Immature natural killer cell (primary cell): ENCODE data around the gene KCNT1. TPM values are rescaled to one million over a fixed set of nuclear protein-coding genes. Genes with fewer than 3 reads are reported as not detected.
A peak's percentile ranks its signal among the peaks of the same experiment; 100 is the strongest.

Experiments
- DNase-seq, 3 donors: peaks; one replicate each; pipeline ENCODE4 v3.0.0; 2022; ENCODE audit warnings: mixed read lengths in 1 of 3
- H3K27ac Mint-ChIP-seq, 6 donors: one replicate each; pipeline ENCODE4 v1.8.0; 2020; ENCODE audit warnings: mixed read lengths in 6 of 6, mild to moderate bottlenecking in 5 of 6, inconsistent platforms in 4 of 6, moderate library complexity in 3 of 6
- H3K27me3 Mint-ChIP-seq, 3 donors: one replicate each; pipeline ENCODE4 v1.8.0; 2020 to 2021; ENCODE audit warnings: low read depth in 3 of 3, mild to moderate bottlenecking in 3 of 3, mixed read lengths in 3 of 3, moderate library complexity in 3 of 3, inconsistent platforms in 1 of 3
- H3K36me3 Mint-ChIP-seq, 3 donors: one replicate each; pipeline ENCODE4 v1.8.0; 2020; ENCODE audit warnings: mixed read lengths in 3 of 3, inconsistent platforms in 2 of 3, mild to moderate bottlenecking in 2 of 3
- H3K4me1 Mint-ChIP-seq, 2 donors: one replicate each; pipeline ENCODE4 v1.8.0; 2020; ENCODE audit warnings: inconsistent platforms in 2 of 2, mild to moderate bottlenecking in 2 of 2, mixed read lengths in 2 of 2, moderate library complexity in 1 of 2
- H3K4me3 Mint-ChIP-seq, 5 donors: one replicate each; pipeline ENCODE4 v1.8.0; 2020; ENCODE audit warnings: mild to moderate bottlenecking in 5 of 5, mixed read lengths in 5 of 5, inconsistent platforms in 3 of 5, moderate library complexity in 3 of 5
- H3K9me3 Mint-ChIP-seq, 6 donors: one replicate each; pipeline ENCODE4 v1.8.0; 2020; ENCODE audit warnings: mild to moderate bottlenecking in 6 of 6, mixed read lengths in 6 of 6, inconsistent platforms in 4 of 6, moderate library complexity in 3 of 6
- polyA plus RNA-seq, 3 donors: library from polyadenylated mRNA; unstranded; fragments of 300-500 nt; fragmentation: Illumina TruSeq; gene quantifications; one replicate each; pipeline ENCODE4 v1.2.3, GENCODE V29; 2021

KCNT1 gene
- polyA plus RNA-seq, 3 donors from 2014 or later = not detected

DNA sequence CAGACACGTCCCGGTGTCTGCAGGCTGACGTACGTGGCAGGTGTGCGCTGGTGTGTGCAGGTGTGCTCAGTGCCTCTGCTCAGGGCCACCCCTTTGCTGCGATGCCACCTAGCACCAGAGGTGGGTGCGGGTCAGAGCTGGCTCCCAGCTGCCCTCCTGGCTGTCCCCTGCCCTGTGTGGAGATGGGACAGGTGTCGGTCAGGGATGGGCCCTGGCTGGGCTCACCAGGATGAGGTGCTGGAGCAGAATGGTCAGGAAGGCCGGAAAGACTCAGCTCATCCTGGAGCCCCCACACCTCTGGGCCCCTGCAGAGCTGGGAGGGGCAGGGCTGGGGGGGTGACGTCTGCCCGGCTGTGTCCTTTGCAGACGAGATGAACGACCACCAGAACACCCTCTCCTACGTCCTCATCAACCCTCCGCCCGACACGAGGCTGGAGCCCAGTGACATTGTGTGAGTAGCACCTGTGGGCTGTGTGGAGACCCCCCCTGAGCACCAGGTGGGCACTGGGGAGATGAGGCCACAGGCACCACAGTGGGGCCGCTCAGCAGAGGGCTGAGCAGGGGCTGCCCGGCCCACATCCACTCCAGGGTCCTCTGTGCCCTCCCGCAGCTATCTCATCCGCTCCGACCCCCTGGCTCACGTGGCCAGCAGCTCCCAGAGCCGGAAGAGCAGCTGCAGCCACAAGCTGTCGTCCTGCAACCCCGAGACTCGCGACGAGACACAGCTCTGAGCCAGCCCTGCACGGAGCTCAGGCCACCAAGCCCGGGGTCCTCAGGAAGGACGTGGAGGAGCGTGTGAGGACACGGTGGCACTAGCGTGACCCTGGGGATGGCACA is 89.7 kb downstream of the KCNT1 start:
- no peaks in the 10 kb centered on the region for H3K9me3 Mint-ChIP-seq
- H3K4me3 Mint-ChIP-seq = no peak overlapping the region
- H3K36me3 Mint-ChIP-seq = no peaks in the 10 kb centered on the region
- H3K27me3 Mint-ChIP-seq = peaks cover 0 to 4% (median 2%) of the 10 kb centered on the region in 3 donors
- DNase-seq = no peak
- no peaks in the 10 kb centered on the region for H3K4me1 Mint-ChIP-seq
- H3K27ac Mint-ChIP-seq = no peak overlapping the region

DNA sequence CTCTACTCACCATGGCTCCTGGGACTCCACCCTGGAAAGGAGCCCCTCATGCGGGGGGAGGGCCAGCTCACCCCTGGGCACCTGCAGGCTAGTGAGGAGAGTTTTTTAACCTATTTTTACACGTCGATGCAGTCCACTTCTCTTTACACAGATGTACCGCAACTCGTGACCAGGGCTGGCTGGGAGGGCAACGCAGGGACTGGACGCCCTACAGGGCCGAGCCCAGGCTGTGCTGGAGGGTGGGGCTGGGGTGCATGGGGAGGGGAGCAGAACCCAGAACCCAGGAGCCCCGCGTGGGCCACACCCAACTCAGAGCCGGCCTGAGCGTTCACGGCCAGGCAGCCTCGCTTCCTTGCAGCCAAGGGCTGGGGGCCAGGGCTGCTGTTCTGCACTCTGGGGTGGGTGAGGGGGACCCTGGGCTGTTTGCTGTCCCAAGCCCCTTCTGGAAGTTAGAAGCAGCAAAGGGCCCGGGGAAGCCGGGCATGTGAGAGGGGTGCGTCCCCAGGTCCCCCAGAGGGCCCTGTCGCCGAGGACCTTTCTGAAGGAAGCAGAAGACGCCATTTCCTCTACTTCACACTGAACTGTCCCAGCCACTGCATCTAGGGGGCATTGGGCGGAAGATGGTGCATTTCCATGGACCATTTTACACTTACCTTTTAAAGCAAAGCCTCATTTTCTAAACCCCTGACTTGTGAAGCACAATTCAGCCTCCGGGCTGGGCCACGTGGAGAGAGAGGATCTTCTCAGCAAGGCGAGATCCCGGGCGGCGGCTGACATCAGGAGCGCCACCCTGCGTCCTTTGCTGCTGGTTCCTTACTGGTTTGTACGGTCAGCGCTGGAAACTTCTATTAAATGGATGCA is 90.5 kb downstream of the KCNT1 start:
- Mint-ChIP-seq H3K4me1 (no peaks in the 10 kb centered on the region), H3K27ac (no peak overlapping the region), H3K4me3 (no peak overlapping the region), H3K36me3 (no peaks in the 10 kb centered on the region), H3K9me3 (no peaks in the 10 kb centered on the region), H3K27me3 (peaks cover 0 to 4% (median 2%) of the 10 kb centered on the region in 3 donors)
- DNase-seq = no peak

DNA sequence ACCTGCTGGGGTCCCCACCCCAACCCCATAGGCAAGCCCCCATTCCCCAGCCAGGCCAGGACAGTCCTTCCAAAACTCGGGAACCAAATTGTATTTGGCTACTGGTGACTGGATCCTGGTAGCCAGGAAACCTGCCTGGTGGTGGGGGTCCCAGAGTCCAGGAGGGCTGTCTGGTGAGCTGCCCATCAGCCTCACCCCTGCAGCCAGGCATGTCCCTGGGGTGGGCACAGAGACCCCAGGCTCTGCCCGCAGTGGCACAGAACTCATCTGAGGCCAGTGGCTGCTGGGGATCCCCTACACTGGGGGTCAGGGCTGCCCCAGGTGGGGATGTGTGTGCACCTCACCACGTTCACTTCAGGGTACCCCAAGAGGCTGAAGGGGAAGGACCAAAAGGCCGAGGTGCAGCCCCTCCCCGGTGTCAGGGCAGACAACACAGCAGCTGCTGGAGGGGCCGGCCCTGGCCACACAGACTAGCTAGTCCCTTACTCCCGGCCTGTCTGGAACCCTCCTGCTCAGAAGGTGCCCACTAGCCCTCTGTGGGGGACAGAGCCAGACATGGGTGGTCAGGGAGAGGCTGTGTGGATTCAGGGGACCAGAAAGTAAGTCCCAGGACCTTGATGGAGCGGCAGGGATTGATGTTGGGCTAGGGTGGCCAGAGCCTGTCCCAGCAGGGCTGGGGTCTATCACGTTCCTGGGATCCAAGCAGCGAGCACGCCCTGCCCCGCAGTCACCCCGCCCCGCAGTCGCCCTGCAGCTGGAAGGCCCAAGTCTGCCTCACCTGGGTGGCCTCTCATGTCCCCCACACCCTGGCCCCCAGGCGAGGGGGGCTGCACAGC is 91.5 kb downstream of the KCNT1 start:
- no peaks in the 10 kb centered on the region for H3K36me3 Mint-ChIP-seq
- H3K4me3 Mint-ChIP-seq = no peak overlapping the region
- no peak overlapping the region for H3K27ac Mint-ChIP-seq
- DNase-seq = no peak
- peaks cover 0 to 4% (median 2%) of the 10 kb centered on the region in 3 donors for H3K27me3 Mint-ChIP-seq
- H3K9me3 Mint-ChIP-seq = no peaks in the 10 kb centered on the region
- no peaks in the 10 kb centered on the region for H3K4me1 Mint-ChIP-seq

DNA sequence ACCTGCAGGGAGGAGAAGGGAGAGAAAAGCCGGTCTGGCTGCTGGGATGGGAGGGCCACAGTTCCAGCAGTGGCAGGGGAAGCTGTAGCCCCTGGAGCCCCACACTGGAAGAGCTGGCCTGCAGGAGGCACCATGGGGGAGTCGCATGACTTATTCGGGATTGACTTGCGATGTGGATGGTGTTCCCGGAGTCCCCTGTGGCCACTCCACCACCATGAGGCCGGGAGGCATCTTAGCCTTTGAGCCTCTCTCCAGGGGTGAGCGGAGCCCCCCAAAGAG is 92.0 kb downstream of the KCNT1 start:
- no peak overlapping the region for H3K4me3 Mint-ChIP-seq
- peaks cover 0 to 4% (median 2%) of the 10 kb centered on the region in 3 donors for H3K27me3 Mint-ChIP-seq
- no peaks in the 10 kb centered on the region for H3K9me3 Mint-ChIP-seq
- no peaks in the 10 kb centered on the region for H3K36me3 Mint-ChIP-seq
- H3K27ac Mint-ChIP-seq = no peak overlapping the region
- no peak for DNase-seq
- no peaks in the 10 kb centered on the region for H3K4me1 Mint-ChIP-seq

DNA sequence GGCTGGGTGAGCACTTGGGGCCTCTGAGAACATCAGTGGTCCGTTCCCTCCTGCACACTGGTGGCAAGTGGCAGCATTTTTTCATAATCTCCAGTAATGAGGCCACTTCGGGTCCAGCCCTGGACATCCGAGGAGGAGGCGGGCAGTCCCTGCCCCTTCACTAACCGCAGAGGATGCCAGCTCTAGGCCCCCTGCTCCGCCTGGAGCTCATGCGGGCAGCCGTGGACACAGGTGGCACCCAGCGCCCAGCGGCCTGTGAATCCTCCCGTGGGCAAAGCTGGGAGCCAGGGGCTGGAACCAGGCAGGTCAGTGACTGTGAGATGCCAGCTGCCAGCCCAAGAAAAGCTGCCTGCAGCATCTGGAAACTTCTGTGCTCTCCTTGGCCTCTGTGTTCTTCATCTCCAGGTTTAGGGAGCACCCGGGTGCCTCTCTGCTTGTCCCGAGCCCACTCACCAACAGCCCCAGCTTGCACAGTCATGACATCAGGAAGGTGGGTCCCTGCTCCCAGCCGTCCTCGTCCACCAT is 92.4 kb downstream of the KCNT1 start:
- Mint-ChIP-seq H3K27me3 (peaks cover 0 to 4% (median 2%) of the 10 kb centered on the region in 3 donors), H3K27ac (no peak overlapping the region), H3K9me3 (no peaks in the 10 kb centered on the region)

DNA sequence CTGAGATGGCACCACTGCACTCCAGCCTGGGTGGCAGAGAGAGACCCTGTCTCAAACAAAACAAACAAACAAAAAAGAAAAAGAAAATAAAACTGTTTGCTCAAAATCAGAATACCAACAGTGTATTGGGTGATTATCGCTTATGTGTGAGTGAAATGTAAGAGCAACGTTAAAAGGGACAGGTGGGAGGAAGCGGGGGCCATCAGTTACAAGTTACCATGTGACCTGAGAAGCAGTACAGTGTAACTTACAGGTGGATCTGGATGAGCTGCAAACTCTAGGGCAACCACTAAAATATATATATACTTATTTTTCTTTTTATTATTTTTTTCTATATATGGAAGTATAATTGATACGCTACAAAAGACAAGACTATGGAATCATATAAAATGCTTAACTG is 93.4 kb downstream of the KCNT1 start:
- H3K9me3 Mint-ChIP-seq = no peaks in the 10 kb centered on the region
- H3K27me3 Mint-ChIP-seq = peaks cover 0 to 4% (median 2%) of the 10 kb centered on the region in 3 donors
- H3K4me1 Mint-ChIP-seq = no peaks in the 10 kb centered on the region
- no peak overlapping the region for H3K4me3 Mint-ChIP-seq
- H3K36me3 Mint-ChIP-seq = no peaks in the 10 kb centered on the region
- H3K27ac Mint-ChIP-seq = no peak overlapping the region
- no peak for DNase-seq

More for the DNA sequence above, 92.4 kb downstream of the KCNT1 start:
- H3K4me1 Mint-ChIP-seq = no peaks in the 10 kb centered on the region
- no peak for DNase-seq
- H3K4me3 Mint-ChIP-seq = no peak overlapping the region
- H3K36me3 Mint-ChIP-seq = no peaks in the 10 kb centered on the region

DNA sequence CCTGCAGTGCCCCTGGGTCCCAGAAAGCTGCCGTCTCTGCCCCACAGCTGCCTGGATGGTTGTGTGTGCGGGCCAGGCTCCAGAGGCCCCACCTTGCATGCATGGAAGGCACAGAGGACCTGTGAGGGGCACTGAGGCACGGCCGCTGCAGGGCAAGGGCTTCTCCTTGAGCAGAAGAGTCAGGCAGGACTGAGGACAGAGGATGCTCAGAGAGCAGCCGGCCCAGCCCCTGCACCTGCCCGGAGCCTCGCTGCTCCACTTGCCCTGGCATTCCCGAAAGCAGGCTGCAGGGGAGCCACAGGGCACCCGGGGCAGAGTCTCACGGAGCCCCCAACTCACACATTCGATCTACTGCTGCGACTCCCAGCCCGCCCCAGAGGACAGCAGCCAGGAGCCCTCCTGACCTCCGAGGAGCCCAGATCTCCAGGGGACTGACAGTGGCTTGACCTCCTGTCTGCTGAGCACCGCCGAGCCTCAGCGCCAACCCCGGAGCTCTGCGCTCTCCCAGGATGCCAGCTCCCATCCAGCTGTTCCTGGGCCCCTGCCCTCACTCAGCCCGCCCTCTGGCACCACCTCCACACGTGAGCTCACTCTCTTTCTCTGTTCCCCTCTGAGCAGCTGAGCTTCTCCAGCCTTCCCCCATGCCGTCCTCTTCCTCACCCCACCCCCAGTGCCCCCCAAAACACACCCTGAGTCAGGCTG is 95.0 kb downstream of the KCNT1 start:
- Mint-ChIP-seq H3K27me3 (peaks cover 0 to 4% (median 2%) of the 10 kb centered on the region in 3 donors), H3K9me3 (no peaks in the 10 kb centered on the region), H3K4me3 (no peak overlapping the region), H3K27ac (no peak overlapping the region), H3K4me1 (no peaks in the 10 kb centered on the region), H3K36me3 (no peaks in the 10 kb centered on the region)
- no peak for DNase-seq

DNA sequence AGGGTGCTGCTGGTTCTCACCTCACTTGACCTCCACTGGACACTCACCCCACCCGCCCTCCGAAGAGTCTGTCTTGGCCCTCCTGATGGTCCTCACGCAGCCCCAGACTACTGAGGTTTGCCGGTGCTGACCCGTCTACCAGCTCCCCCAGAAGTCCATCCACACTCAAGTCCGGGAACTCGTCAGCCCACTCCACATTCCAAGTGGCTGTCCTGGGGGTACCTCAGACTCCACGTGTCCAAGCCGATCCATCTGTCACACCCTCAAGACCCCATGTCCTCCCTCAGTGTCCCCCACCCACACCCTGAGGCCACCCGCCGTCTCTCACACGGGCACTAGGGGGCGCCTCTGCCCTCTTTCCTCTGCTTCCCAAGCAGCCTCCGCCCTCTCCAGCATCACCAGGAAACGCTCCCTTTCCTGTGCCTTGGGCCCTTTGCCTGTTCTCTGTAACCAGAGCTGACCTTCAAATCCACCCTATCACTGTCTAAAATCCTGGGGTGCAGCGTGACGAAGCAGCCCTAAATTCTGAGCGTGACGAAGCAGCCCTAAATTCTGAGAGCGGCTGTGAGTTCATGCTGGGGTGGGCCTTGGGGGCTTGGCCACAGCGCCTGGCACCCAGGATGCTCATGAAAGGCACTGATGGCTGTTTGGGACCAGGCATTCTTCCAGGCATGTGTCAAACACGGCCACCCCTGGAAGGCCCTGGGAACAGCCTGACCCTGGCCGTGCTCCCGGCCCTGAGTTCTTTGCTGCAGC is 95.7 kb downstream of the KCNT1 start:
- DNase-seq = no peak
- no peaks in the 10 kb centered on the region for H3K36me3 Mint-ChIP-seq
- no peaks in the 10 kb centered on the region for H3K4me1 Mint-ChIP-seq
- no peak overlapping the region for H3K27ac Mint-ChIP-seq
- no peaks in the 10 kb centered on the region for H3K9me3 Mint-ChIP-seq
- H3K27me3 Mint-ChIP-seq = peaks cover under 1 to 4% (median 2%) of the 10 kb centered on the region in 3 donors
- no peak overlapping the region for H3K4me3 Mint-ChIP-seq

DNA sequence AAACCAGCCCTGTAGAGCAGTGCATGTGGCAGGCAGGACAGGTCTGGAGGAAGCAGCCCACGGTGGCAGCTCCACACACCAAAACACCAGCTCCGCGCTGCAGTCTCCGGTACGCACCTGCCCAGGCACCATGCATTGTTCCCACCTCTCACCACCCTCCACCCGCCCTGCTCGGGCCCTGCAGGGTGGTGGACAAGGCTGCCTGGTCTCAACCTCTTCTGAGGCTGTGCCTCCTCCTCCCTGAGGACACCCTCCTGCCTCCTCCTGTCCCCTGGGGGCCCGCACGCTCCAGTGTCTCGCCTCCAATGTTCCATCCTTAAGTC is 96.2 kb downstream of the KCNT1 start:
- H3K4me1 Mint-ChIP-seq = no peaks in the 10 kb centered on the region
- no peaks in the 10 kb centered on the region for H3K36me3 Mint-ChIP-seq
- DNase-seq = no peak
- no peak overlapping the region for H3K27ac Mint-ChIP-seq
- peaks cover 2 to 4% (median 2%) of the 10 kb centered on the region in 3 donors for H3K27me3 Mint-ChIP-seq
- H3K4me3 Mint-ChIP-seq = peak overlapping the region in 1 of 5 donors; percentile 3
- no peaks in the 10 kb centered on the region for H3K9me3 Mint-ChIP-seq

DNA sequence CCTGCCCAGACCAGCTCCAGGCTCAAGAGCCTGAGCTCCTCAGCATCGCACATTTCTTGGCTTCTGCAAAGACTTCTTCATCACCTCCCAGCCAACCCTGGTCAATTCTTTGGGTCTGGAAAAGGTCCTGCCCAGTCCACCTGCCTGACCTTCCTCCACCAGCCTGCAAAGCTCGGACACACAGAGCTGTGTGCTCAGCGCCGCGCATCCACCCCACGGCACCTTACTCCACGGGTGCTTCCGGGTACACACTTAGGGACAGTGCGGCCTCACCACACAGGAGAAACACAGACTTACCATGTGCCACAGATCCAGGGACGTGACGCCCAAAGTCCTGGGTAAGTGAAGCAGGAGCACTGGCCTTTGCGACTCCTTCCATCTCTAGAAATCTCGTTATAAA is 97.3 kb downstream of the KCNT1 start:
- Mint-ChIP-seq H3K36me3 (no peaks in the 10 kb centered on the region), H3K27ac (no peak overlapping the region), H3K27me3 (peaks cover 2 to 4% (median 2%) of the 10 kb centered on the region in 3 donors), H3K9me3 (no peaks in the 10 kb centered on the region), H3K4me3 (no peak overlapping the region), H3K4me1 (no peaks in the 10 kb centered on the region)
- no peak for DNase-seq

DNA sequence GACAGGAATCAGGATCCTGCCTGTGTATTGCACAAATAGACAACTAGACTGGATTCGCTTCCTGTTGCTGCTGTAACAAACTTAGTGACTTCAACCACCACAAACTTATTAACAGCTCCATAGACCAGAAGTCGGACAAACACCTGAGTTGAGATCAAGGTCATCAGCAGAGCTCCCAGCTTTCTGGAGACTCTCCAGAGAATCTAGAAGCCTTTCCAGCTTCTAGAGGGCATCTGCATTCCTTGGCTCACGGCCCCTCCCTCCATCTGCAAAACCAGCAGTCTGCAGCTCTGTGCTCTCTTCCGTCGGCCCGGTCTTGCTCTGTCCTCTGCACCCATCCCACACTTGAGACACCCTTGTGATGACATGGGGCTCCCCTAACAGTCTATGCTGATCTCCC is 99.1 kb downstream of the KCNT1 start:
- H3K4me1 Mint-ChIP-seq = peaks cover 13 to 16% of the 10 kb centered on the region in 2 donors
- no peak overlapping the region for H3K27ac Mint-ChIP-seq
- H3K4me3 Mint-ChIP-seq = no peak overlapping the region
- DNase-seq = no peak
- H3K36me3 Mint-ChIP-seq = no peaks in the 10 kb centered on the region
- no peaks in the 10 kb centered on the region for H3K9me3 Mint-ChIP-seq
- H3K27me3 Mint-ChIP-seq = peaks cover 0 to 3% (median 2%) of the 10 kb centered on the region in 3 donors

DNA sequence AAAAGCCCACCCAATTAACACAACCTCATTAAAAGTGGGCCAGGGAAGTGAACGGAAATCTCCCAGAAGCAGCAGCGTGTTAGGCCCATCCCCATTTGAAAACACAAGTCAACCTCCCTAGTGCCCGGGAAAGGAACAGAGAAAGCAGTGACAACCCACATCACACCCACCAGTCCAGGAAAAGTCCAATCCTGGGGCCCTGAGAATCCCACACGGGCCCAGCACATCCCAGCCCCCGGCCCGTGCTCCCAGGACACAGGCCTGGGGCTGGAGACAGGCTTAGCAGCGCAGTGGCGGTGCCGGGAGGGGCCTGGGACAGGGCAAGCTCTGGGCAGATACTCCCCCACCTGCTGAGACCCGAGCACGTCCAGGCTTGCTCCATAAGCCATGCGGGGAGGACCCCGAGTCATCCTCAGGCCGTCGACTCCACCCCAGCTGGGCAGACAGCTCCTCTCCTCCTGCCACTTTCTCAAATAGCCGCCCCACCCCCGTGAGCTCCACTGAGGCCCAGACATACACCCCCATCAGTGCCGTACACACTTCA is 101.0 kb downstream of the KCNT1 start:
- no peak overlapping the region for H3K27ac Mint-ChIP-seq

More for the DNA sequence above, 101.0 kb downstream of the KCNT1 start:
- Mint-ChIP-seq H3K4me1 (peaks cover 31 to 32% of the 10 kb centered on the region in 2 donors), H3K4me3 (no peak overlapping the region), H3K27me3 (peaks cover 2 to 8% (median 8%) of the 10 kb centered on the region in 3 donors), H3K9me3 (no peaks in the 10 kb centered on the region), H3K36me3 (no peaks in the 10 kb centered on the region)
- no peak for DNase-seq
